CD4-positive, alpha-beta memory T cell (primary cell): ENCODE measurements around the gene PLAAT1. TPM values are rescaled to one million over a fixed set of nuclear protein-coding genes. Genes with fewer than 3 reads are reported as not detected.

Experiments
- CTCF ChIA-PET: fragments of 350-600 bp; sonication (Branson Sonifier 250); formaldehyde crosslinking; loops from one replicate; lab custom pipeline; 2021; ENCODE audit warnings: inconsistent platforms; ENCODE audit not compliant: partially characterized antibody; lab: Charles Lee
- POLR2A ChIA-PET: fragments of 350-600 bp; sonication (Branson Sonifier 250); formaldehyde crosslinking; loops from one replicate; lab custom pipeline; 2021; ENCODE audit not compliant: partially characterized antibody; lab: Charles Lee
- DNase-seq, 5 donors: peaks; one replicate each; pipeline versions ENCODE4 v3.0.0 to v3.0.0-alpha.2; 2020 to 2022; ENCODE audit warnings: mixed read lengths in 1 of 5
- H3K27ac ChIP-seq: one replicate; pipeline ENCODE4 v1.7.0; 2013; ENCODE audit warnings: low read depth, low read length
- H3K27me3 ChIP-seq: 2 replicates; pipeline ENCODE4 v1.7.0; 2013; ENCODE audit warnings: mild to moderate bottlenecking, low read length, moderate library complexity; ENCODE audit not compliant: insufficient read depth
- H3K36me3 ChIP-seq: 2 replicates; pipeline ENCODE4 v1.7.0; 2013; ENCODE audit warnings: mild to moderate bottlenecking, low read length, moderate library complexity; ENCODE audit not compliant: insufficient read depth
- H3K4me1 ChIP-seq: 2 replicates; pipeline ENCODE4 v1.7.0; 2013; ENCODE audit warnings: mild to moderate bottlenecking, low read length, moderate library complexity; ENCODE audit not compliant: insufficient read depth
- H3K4me3 ChIP-seq, 2 donors: one replicate each; pipeline ENCODE4 v1.7.0; 2013; ENCODE audit warnings: low read length in 2 of 2, mild to moderate bottlenecking in 1 of 2
- H3K9me3 ChIP-seq, 2 donors: one replicate each; pipeline ENCODE4 v1.7.0; 2013; ENCODE audit warnings: low read length in 2 of 2, control low read depth in 1 of 2; ENCODE audit not compliant: control insufficient read depth in 1 of 2
- H3K27ac Mint-ChIP-seq, 7 donors: one replicate each; pipeline ENCODE4 v1.8.0; 2020 to 2021; ENCODE audit warnings: mixed read lengths in 7 of 7, mild to moderate bottlenecking in 6 of 7, inconsistent platforms in 3 of 7, moderate library complexity in 3 of 7
- H3K27me3 Mint-ChIP-seq, 2 donors: one replicate each; pipeline ENCODE4 v1.8.0; 2020 to 2021; ENCODE audit warnings: mixed read lengths in 2 of 2
- H3K36me3 Mint-ChIP-seq, 2 donors: one replicate each; pipeline ENCODE4 v1.8.0; 2020 to 2021; ENCODE audit warnings: mixed read lengths in 2 of 2, inconsistent platforms in 1 of 2, mild to moderate bottlenecking in 1 of 2
- H3K4me1 Mint-ChIP-seq, 4 donors: one replicate each; pipeline ENCODE4 v1.8.0; 2020 to 2021; ENCODE audit warnings: mixed read lengths in 4 of 4, mild to moderate bottlenecking in 1 of 4
- H3K4me3 Mint-ChIP-seq, 8 donors: one replicate each; pipeline ENCODE4 v1.8.0; 2020 to 2021; ENCODE audit warnings: mixed read lengths in 8 of 8, mild to moderate bottlenecking in 7 of 8, moderate library complexity in 6 of 8, inconsistent platforms in 3 of 8
- H3K9me3 Mint-ChIP-seq, 8 donors: one replicate each; pipeline ENCODE4 v1.8.0; 2020 to 2021; ENCODE audit warnings: mixed read lengths in 8 of 8, mild to moderate bottlenecking in 5 of 8, inconsistent platforms in 3 of 8, moderate library complexity in 1 of 8
- intact Hi-C: fragments of 100-400 bp; cut with micrococcal nuclease; formaldehyde crosslinking; loops from one replicate; pipeline ENCODE4 v1.15.1; 2023
- polyA plus RNA-seq, 2 donors: library from polyadenylated mRNA; unstranded; fragments of 300-500 nt; fragmentation: Illumina TruSeq; gene quantifications; one replicate each; pipeline ENCODE4 v1.2.3, GENCODE V29; 2021
- total RNA-seq, 2 experiments: library from RNA; stranded (reverse); gene quantifications; one replicate each; pipeline ENCODE4 v1.2.3, GENCODE V29; 2021

Gene PLAAT1
- total and polyA plus RNA-seq, 4 experiments from 2014 or later = not detected

DNA sequence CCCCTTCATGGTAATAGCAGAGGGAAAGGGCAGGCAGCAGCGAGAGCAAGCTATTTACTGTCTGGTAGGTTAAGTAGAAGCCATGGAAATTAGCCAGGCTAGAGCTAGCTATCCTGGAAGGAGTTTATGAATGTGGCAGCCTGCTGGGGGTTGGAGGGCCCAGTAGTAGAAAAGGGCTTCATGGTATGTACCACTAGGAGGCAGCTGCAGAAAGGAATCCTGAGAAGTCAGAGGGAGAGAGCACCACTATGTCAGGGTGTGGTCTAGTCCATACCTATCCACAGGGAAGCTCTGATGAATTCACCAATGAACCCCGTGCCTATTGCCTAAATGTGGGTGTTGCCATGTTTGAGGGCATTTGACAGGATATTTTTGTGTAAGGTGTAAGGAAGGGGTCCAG lies 55.0 kb downstream of the PLAAT1 start:
- ChIA-PET CTCF (no interaction called here), POLR2A (no interaction called here)
- H3K4me3 ChIP-seq = no peak overlapping the region
- Mint-ChIP-seq H3K36me3 (no peaks in the 10 kb centered on the region), H3K27me3 (peaks cover 2 to 5% of the 10 kb centered on the region in 2 donors), H3K27ac (no peak overlapping the region), H3K9me3 (peaks cover 3 to 19% (median 5%) of the 10 kb centered on the region in 8 donors), H3K4me1 (no peaks in the 10 kb centered on the region), H3K4me3 (no peak overlapping the region)
- no peaks in the 10 kb centered on the region for H3K36me3 ChIP-seq
- H3K9me3 ChIP-seq = no peaks in the 10 kb centered on the region
- no peaks in the 10 kb centered on the region for H3K27me3 ChIP-seq
- intact Hi-C loops = no loop called here
- no peak for DNase-seq
- no peak overlapping the region for H3K27ac ChIP-seq
- H3K4me1 ChIP-seq = no peaks in the 10 kb centered on the region

GRCh38 chr3:193297421-193297820 lies 56.4 kb downstream of the PLAAT1 start:
- H3K4me3 ChIP-seq = no peak overlapping the region
- no peaks in the 10 kb centered on the region for H3K36me3 Mint-ChIP-seq
- ChIA-PET POLR2A (no interaction called here), CTCF (no interaction called here)
- intact Hi-C loops = no loop called here
- no peaks in the 10 kb centered on the region for H3K36me3 ChIP-seq
- no peak overlapping the region for H3K27ac ChIP-seq
- no peaks in the 10 kb centered on the region for H3K4me1 Mint-ChIP-seq
- no peak for DNase-seq
- H3K9me3 Mint-ChIP-seq = peaks cover 0 to 8% (median 3%) of the 10 kb centered on the region in 8 donors
- no peak overlapping the region for H3K27ac Mint-ChIP-seq
- H3K27me3 Mint-ChIP-seq = peaks cover 3 to 5% of the 10 kb centered on the region in 2 donors
- no peaks in the 10 kb centered on the region for H3K4me1 ChIP-seq
- H3K4me3 Mint-ChIP-seq = no peak overlapping the region
- no peaks in the 10 kb centered on the region for H3K9me3 ChIP-seq
- H3K27me3 ChIP-seq = no peaks in the 10 kb centered on the region

DNA sequence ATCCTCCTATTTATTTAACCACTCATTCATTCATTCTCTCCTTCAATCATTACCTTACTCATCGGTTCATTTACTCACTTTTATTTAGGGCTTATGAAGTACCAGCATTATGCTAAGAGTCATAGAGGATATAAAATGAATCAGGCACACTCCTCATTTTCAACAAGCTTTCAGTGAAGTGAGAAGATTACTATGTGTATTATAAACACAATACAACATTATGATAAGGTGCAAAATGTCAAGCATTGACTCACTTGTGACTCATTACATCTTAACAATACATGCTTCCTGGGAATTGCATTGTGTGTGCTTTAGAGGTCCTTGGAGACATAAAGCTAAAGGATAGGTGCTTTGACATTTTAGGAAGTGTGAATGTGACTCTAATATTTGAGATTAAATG lies 60.4 kb downstream of the PLAAT1 start:
- POLR2A ChIA-PET = no interaction called here

GRCh38 chr3:193305356-193305755 lies 64.3 kb downstream of the PLAAT1 start:
- Histone ChIP-seq H3K36me3 (no peaks in the 10 kb centered on the region), H3K27me3 (no peaks in the 10 kb centered on the region), H3K4me3 (no peak overlapping the region), H3K4me1 (no peaks in the 10 kb centered on the region), H3K9me3 (no peaks in the 10 kb centered on the region), H3K27ac (no peak overlapping the region)
- DNase-seq = no peak
- Mint-ChIP-seq H3K36me3 (no peaks in the 10 kb centered on the region), H3K4me1 (no peaks in the 10 kb centered on the region), H3K27me3 (peaks cover 2 to 3% of the 10 kb centered on the region in 2 donors), H3K4me3 (no peak overlapping the region), H3K27ac (no peak overlapping the region), H3K9me3 (peaks cover 0 to 2% (median 0%) of the 10 kb centered on the region in 8 donors)
- ChIA-PET POLR2A (no interaction called here), CTCF (no interaction called here)
- intact Hi-C loops = no loop called here

More for the DNA sequence above, 60.4 kb downstream of the PLAAT1 start:
- Mint-ChIP-seq H3K4me3 (no peak overlapping the region), H3K36me3 (no peaks in the 10 kb centered on the region), H3K4me1 (no peaks in the 10 kb centered on the region), H3K27ac (no peak overlapping the region), H3K27me3 (peaks cover 2% of the 10 kb centered on the region in 2 donors), H3K9me3 (peaks cover 0 to 5% (median under 1%) of the 10 kb centered on the region in 8 donors)
- intact Hi-C loops = no loop called here
- no peaks in the 10 kb centered on the region for H3K27me3 ChIP-seq
- H3K4me3 ChIP-seq = no peak overlapping the region
- DNase-seq = no peak
- no peaks in the 10 kb centered on the region for H3K36me3 ChIP-seq
- no peaks in the 10 kb centered on the region for H3K4me1 ChIP-seq
- no peaks in the 10 kb centered on the region for H3K9me3 ChIP-seq
- CTCF ChIA-PET = no interaction called here
- no peak overlapping the region for H3K27ac ChIP-seq

GRCh38 chr3:193310914-193311723 lies 70.1 kb downstream of the PLAAT1 start:
- H3K27ac ChIP-seq = no peak overlapping the region
- CTCF ChIA-PET = no interaction called here
- H3K36me3 ChIP-seq = no peaks in the 10 kb centered on the region
- no peak overlapping the region for H3K27ac Mint-ChIP-seq
- no peak for DNase-seq
- peaks cover 0 to 3% (median 0%) of the 10 kb centered on the region in 8 donors for H3K9me3 Mint-ChIP-seq
- H3K36me3 Mint-ChIP-seq = no peaks in the 10 kb centered on the region
- no peaks in the 10 kb centered on the region for H3K4me1 ChIP-seq
- H3K4me3 ChIP-seq = no peak overlapping the region
- intact Hi-C loops = no loop called here
- no peaks in the 10 kb centered on the region for H3K9me3 ChIP-seq
- no peaks in the 10 kb centered on the region for H3K27me3 ChIP-seq
- H3K27me3 Mint-ChIP-seq = peaks cover 0 to 3% of the 10 kb centered on the region in 2 donors
- no peaks in the 10 kb centered on the region for H3K4me1 Mint-ChIP-seq
- POLR2A ChIA-PET = no interaction called here
- no peak overlapping the region for H3K4me3 Mint-ChIP-seq

DNA sequence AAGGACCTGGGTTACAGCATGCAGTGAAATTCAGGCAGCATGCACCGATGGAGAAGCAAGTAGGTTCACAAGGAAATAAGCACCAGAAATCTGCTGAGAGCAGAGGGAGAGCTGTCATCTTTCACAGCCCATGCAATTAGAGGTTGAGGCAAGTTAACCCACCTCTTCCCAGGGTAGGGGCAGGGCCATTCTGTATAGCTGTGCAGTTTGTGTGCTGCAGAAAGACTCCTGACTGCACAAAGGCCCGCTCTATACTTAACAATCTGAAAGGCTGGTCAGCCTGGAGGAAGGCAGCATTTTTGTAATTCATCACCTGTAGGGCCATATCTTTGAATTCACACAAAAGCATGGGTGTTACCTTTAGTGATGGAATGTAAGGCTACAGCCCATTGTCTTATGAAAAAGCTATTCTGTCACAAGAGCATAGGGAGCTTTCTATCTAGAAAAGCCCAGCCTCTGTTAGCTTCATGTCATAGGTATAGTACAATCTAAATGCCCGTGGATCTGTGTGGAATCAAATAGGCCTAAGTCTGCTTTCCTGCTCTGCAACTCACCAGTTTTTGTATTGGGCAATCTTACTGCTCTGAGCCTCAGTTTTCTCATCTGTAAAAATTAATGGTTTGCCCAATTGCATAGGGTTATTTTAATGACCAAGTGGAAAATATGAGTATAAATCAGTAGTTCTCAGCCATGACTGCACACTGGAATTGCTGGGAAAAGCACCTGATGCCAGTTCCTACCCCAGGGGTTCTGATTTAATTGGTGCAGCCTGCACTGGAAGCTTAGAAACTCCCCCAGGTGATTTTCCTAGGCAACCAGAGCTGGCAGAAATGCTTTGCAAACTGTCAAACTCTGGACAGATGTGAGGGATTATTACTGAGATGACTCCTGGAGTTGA lies 72.3 kb downstream of the PLAAT1 start:
- Histone ChIP-seq H3K4me1 (no peaks in the 10 kb centered on the region), H3K27ac (no peak overlapping the region), H3K9me3 (no peaks in the 10 kb centered on the region), H3K4me3 (no peak overlapping the region), H3K27me3 (no peaks in the 10 kb centered on the region), H3K36me3 (no peaks in the 10 kb centered on the region)
- DNase-seq = no peak
- Mint-ChIP-seq H3K9me3 (peaks cover 0 to 3% (median 0%) of the 10 kb centered on the region in 8 donors), H3K27ac (no peak overlapping the region), H3K36me3 (no peaks in the 10 kb centered on the region), H3K27me3 (peaks cover 0 to 3% of the 10 kb centered on the region in 2 donors), H3K4me1 (no peaks in the 10 kb centered on the region), H3K4me3 (no peak overlapping the region)
- intact Hi-C loops = no loop called here
- ChIA-PET CTCF (no interaction called here), POLR2A (no interaction called here)

GRCh38 chr3:193314161-193314560 lies 73.1 kb downstream of the PLAAT1 start:
- H3K27ac ChIP-seq = no peak overlapping the region
- no peaks in the 10 kb centered on the region for H3K4me1 Mint-ChIP-seq
- H3K4me3 Mint-ChIP-seq = no peak overlapping the region
- no peaks in the 10 kb centered on the region for H3K36me3 Mint-ChIP-seq
- intact Hi-C loops = no loop called here
- H3K36me3 ChIP-seq = no peaks in the 10 kb centered on the region
- H3K27me3 ChIP-seq = no peaks in the 10 kb centered on the region
- peaks cover 0 to 3% (median 0%) of the 10 kb centered on the region in 8 donors for H3K9me3 Mint-ChIP-seq
- H3K27ac Mint-ChIP-seq = no peak overlapping the region
- DNase-seq = no peak
- CTCF ChIA-PET = no interaction called here
- peaks cover 0 to 3% of the 10 kb centered on the region in 2 donors for H3K27me3 Mint-ChIP-seq
- POLR2A ChIA-PET = no interaction called here
- H3K4me3 ChIP-seq = no peak overlapping the region
- H3K9me3 ChIP-seq = no peaks in the 10 kb centered on the region
- no peaks in the 10 kb centered on the region for H3K4me1 ChIP-seq
